HG03439 (cell line): ENCODE results near the gene PLEKHF1.

Experiments used
- ATAC-seq: cut with Tn5 transposase; IDR thresholded peaks from one replicate; pipeline ENCODE4 v1.9.1; 2021; ENCODE audit warnings: mild to moderate bottlenecking, moderate library complexity; ENCODE audit not compliant: unreplicated experiment

Gene PLEKHF1

DNA sequence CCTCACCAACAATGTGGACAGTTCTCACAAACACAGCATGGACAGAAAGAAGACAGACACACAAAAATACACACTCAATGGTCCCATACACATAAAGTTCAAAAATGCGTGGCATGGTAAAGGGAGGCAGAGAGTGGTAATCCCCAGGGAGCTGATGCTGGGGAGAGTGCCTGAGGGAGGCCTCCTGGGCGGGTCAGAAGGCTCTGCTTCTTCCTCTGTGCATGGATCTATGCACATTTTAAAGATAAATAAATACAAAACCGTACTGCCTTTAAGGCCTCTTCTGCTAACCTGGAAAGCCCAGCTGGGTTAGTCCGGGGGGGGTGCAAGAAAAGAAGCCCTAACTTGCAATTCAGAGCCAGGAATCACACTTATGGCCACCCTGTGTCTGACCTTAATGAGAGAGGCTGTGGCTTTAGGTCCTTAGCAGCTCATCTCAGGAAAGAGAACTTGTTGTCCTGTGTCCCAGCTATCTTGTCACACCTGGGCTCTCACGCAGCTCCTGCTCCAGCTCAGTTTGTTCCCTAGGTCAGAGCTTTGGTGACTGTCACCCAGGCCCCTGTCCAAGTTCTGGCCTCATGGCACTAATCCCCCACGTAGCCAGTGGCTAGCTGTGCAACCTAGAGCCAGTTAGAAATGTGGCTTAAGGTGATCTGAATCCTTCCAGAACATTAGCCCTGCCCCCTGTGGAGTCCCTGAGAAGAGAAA, 30.7 kb upstream of the PLEKHF1 start:
- ATAC-seq = no peak

DNA sequence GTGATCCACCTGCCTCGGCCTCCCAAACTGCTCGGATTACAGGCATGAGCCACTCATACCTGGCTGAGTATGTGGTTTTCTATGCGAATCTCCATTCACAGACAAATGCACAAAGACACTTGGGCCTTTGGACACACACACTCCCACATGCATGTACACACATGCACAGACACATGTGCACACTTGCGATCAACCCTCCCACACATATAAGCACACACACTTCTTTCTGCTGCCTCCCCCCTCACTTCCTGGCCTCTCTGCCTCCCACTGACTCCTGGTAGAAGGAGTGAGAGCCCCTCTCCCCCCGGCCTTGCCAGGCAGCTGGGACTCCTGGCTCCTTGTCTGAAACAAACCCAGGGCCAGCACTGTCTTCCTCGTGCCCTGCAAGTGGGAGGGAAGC, 29.3 kb upstream of the PLEKHF1 start:
- no peak for ATAC-seq

DNA sequence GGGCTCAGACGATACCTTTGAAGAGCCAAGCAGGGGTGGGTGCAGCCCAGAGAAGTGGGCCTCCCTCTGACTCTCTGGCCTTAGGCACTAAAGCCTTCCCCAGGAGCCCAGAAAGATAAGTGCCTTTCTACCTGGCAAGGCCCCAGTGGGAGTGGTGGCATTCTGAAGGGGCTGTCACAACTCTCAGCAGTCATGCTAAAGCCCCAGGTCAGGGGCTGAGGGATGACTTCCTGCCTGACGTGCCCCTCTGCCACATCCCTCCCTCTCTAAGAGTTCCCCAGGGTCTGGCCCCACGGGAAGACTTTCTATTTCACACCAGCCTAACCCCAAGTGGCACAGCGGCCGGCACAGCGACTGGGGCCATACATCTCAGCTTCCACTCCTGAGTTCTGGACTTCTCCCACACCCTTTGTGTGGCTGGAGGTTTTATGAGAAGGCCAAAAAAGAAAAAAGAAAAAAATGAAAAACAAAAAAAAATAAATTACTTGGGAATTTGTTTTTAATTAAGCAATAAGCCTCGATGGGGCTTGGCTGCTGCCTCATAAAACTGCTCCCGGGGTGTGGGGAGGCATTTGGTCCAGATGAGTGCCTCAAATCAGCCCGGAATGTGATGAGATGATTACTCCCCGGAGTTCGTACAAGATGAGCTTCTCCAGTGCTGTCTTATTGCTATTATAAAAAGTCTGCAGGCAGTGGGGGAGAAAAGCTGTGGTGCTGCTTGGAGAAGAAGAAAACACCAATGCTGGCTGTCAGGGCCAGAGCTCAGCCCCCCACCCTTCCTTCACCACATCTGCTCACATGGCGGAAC, 28.5 kb upstream of the PLEKHF1 start:
- ATAC-seq = no peak

DNA sequence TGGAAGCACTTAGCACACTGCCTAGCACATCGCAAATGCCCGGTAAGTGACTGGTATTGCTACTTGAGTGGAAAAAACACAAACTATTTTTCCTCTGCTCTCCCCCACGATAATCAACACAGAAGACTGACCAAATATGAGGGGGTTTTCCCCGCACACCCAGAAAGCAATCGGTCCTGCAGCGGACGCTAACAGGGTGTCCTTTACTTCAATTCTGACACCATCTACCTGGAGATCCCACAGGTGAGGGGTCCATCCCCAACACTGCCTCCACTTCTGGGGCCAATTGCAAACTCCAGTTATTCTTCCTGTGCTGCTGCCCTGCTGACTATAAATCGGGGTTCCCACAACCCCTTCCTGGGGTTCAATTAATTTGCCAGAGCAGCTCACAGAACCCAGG, 26.2 kb upstream of the PLEKHF1 start:
- no peak for ATAC-seq

DNA sequence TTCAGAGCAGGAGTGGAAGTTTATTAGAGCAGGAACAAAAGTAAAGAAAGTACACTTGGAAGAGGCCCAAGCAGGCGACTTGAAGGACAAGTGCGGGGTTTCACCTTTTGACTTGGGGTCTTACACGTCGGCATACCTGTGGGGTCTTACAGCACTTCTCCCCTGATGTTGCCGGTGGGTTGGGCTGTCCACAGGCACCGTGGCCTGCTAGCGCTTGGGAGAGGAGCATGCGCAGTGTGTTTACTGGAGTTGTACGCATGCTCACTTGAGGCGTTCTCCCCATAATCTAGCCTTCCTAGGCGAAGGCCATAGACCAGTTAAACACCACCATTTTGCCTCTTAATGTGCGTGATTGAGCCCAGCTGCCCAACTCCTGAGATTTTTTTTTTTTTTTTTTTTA, 25.0 kb upstream of the PLEKHF1 start:
- no peak for ATAC-seq

DNA sequence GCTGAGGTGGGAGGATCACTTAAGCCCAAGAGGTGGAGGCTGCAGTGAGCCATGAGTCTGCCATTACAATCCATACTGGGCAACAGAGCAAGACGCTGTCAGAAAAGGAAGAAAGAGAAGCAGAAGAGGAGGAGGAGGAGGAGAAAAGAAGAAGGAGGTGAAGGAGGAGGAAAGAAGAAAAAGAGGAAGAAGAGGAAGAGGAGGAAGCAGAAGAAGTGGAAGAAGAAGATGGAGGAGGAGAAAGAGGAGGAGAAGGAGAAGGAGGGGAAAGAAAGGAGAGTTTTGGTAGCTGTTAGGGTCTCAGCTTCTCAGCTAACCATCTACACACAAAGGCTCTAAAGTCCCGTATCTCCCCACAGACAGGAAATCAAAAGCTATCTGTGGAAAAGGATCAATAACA, 23.7 kb upstream of the PLEKHF1 start:
- no peak for ATAC-seq

DNA sequence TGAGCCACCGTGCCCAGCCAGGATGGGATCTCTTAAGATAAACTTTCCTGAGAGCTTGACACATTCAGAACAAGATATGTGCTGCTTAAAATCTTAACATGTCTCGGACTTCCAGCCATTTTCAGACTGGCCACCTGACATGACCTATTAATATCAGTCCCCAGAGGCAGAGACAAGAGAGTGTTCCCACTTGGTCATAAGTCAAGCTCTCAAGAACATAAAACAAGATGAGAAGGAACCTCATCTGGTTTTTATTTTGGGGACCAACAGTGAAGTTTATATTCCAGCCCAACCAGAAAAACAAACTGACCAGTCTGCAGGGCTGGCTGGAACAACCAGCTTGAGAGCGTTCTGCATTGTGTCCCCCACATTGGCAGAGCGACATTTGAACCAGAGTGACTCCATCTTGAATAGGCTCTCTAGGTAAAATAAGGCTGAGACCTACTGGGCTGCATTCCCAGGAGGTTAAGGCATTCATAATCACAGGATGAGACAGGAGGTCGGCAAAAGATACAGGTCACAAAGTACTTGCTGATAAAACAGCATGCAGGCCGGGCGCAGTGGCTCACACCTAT, 21.8 kb upstream of the PLEKHF1 start:
- ATAC-seq = no peak

DNA sequence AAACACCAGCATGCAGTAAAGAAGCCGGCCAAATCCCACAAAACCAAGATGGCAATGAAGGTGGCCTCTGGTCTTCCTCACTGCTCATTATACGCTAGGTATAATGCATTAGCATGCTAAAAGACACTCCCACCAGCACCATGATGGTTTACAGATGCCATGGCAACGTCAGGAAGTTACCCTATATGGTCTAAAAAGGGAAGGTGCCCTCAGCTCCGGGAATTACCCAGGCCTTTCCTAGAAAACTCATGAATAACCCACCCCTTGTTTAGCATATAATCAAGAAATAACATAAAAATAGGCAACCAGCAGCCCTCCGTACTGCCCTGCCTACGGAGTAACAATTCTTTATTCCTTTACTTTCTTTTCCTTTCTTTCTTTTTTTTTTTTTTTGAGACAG, 21.1 kb upstream of the PLEKHF1 start:
- ATAC-seq = no peak

DNA sequence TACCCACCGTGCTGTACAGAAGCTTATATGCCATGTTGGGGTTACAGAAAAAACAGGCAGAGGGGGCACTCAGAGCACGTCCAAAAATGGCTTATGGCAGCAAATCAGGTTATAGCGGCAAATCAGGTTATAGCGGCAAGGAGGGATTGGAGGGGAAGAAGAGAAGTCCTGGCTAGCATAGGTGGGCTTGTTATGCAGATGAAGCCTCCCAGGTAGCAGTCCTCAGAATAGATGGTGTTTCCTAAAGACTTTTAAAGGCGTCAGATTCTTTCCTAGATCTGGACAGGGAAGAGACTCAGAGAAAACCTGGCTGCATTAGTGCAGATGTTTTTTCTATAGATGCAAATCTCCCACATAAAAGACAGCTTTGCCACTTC, 19.8 kb upstream of the PLEKHF1 start:
- no peak for ATAC-seq

DNA sequence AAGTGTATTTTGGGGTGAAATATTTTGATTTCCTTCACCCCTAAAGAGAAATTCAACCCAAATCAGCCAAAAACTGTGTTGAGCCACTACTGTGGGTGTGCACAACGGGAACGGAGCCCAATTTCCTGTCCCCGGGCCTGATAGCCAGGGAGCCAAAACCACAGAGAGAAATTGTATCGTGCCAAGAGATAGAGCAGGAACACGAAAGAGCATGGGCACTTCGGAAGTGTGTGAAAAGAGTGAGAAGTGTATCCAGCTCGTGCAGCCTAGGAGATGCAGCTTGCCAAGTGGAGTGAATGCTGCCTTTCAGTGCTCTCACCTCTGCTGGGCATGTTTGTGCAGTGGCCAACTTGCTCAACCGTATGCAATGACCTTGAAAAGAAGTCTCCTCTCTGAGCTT, 19.4 kb upstream of the PLEKHF1 start:
- ATAC-seq = no peak

DNA sequence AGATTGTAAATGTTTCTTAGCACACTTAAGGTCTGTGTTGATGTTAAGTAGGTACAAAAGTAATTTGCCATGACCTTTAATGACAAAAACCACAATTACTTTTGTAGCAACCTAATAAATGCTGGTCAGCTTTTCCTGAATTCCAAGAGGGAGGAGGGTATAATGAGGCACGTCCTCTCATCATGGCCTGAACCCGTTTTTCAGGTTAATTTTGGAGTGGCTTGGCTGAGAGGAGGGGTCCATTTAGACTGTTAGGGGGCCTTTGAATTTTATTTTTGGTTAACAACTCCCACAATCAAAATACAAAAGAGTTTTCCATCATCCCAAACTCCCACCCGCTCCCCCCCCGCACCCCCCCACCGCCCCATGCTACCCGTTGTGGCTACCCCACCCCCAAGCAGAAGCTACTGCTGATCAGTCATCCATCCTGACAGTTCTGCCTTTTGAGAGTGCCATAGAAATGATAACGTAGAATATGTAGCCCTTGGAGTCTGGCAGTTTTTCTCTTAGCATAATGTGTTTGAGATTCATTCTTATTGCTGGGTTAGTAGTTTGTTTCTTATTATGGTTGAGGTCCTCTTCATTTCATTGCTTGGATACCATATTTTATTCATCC, 14.4 kb upstream of the PLEKHF1 start:
- no peak for ATAC-seq

DNA sequence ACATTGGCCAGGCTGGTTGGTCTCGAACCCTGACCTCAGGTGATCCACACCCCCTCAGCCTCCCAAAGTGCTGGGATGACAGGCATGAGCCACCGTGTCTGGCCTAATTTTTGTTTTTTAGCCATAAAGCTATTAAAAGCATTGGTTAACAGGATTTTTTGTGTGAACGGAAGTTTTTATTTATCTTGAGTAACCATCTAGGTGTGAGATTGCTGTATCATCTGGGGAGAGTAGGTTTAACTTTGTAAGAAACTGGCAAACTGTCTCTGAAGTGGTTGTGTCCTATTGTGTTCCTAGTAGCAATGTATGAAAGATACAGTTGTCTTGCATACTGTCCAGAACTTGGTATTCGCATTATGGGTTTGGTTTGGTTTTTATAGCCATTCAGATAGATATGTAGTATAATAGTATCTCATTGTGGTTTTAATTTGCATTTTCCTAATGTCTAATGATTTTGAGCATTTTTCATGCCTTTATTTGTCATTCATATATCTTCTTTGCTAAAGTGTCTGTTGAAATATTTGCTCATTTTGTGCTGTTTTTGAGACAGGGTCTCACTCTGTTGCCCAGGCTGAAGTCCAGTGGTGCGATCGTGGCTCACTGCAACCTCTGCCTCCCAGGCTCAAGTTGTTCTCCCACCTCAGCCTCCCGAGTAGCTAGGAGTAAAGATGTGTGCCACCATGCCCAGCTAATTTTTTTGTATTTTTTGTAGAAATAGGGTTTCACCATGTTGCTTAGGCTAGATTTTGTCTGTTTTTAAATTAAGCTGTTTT, 13.5 kb upstream of the PLEKHF1 start:
- ATAC-seq = no peak

DNA sequence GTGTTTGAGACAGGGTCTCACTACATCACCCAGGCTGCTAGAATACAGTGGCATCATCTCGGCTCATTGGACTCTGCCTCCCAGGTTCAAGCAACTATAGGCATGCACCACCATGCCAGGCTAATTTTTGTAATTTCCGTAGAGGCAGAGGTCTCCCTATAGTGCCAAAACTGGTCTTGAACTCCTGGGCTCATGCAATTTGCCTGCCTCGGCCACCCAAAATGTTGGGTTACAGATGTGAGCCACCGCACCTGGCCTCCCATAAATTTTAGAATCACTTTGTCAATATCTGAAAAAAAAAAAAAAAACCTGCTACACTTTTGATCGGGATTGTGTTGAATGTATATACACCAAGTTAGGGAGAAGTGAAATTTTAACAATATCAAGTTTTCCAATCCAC, 11.9 kb upstream of the PLEKHF1 start:
- no peak for ATAC-seq

DNA sequence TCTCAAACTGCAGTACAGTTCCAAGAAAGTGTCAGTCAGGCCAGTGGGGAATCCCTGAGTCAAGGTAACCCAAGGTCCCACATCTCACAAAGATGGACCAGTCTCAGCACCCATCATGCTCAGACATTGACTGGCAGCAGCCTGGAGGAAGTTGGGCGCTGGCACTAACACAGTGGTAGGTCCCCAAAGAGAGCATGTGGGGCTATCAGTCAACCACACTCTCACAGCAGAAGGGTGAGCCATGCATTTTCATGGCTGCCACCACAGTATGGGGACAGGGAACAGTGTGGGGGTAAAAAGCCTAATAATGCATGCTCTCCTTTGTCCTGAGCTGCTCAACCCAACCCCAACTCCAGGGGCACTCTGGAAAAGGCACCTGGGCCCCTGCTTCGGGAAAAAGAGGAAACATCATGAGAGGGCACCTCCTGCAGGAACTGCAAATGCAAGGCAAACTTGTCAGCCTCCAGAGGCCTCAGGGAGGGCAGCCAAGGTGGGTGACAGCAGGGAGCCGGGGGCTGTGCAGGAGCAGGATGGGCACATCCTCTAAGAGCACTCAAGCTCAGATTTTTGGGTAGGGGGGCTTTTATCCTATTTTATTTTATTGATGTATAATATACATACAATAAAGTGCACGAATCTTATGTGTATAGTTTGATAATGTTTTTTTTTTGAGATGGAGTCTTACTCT, 9.5 kb upstream of the PLEKHF1 start:
- ATAC-seq = no peak

DNA sequence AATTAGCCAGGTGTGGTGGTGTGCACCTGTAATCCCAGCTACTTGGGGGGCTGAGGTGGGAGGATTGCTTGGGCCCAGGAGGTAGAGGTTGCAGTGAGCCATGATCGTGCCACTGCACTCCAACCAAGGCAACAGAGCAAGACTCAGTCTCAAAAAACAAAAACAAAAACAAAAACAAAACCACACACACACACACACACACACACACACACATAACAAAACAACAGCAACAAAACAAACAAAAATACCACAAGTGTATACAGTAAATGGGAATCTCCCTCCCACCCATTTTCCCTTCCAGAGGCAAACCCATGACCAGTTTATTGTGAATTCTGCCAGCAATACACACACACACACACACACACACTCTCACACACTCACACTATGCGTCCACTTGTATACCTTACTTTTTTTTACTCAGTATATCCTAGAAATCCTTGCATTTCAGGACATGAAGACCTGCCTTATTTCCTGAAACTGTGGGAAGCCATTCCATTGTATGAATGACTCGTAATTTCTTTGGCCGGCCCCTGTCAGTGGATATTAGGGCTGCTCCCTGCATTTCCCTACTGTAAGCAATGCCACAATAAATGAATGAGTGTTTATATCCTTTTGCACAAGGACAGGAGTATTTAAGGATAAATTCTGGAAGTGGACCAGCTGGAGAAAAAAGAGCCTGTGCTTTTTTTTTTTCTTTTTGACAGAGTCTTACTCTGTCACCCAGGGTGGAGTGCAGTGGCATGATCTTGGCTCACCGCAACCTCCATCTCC, 6.9 kb upstream of the PLEKHF1 start:
- ATAC-seq = no peak

DNA sequence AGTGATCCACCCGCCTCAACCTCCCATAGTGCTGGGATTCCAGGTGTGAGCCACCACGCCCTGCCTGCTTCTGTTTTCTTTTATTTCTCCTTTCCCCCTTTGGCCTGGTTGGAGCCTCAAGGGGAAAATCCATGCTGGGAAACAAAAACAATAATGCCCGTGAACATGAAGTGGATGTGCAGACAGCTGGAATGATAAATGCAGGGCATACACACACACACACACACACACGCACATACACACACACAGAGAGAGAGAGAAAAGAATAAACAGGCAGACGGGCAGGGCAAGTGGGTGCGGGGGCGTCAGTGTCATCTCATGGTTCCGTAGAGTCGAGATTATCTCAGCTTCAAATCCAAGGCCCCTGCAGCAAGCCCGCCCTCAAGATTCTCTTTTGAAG, 4.4 kb upstream of the PLEKHF1 start:
- ATAC-seq = no peak

DNA sequence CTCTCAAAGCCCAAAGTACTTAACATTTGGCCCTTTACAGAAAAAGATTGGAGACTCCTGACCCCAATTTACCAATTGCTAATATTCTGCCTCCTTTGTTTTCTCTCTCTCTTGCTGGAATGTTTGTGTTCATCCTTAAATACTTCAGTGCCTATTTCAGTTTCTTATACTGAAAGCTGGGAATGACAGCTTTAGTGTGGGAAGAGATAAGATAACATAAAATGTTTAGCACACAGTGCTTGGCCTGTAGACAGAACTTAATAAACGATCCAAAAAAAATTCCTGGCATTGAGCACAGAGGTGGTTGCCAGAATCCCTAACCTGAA, 3.0 kb upstream of the PLEKHF1 start:
- ATAC-seq = no peak

DNA sequence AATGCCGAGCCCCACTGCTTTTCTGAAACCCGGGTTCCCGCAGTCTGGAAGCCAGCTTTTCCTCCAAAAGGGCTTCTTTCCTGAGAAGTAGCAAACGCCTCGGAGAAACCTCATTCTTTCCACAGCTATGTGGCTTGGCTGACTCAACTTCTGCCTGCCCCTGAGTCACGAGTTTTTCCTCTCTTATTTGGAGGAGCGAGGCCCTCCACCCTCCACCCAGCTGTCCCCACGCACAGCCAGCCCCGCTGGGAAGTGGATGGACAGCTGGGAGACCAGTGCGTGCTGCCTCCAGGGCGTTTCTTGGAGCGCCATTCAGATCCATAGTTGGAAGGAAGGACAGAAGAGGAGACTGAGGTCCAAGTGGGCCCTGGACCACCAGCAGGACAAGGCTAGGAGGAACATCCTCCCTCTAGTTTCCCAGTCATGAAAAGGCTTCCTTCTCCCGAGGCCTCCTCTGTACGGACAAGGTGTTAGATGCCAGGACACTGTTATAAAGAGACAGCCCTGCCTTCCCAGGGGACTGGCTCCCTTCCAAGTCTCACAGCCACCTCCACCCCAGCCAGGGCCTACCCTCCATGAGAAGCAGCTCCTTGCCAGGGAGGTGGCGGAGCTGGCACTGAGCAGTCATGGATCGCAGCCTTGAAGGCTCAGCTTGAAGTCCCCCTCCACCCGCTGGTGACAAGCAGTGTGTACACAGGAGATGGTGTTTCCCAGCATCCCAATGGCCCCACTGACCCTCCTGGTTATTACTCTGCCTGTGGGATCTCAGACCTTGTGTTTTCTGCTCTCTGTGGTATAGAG, 2.5 kb upstream of the PLEKHF1 start:
- ATAC-seq = no peak
